Glutamatergic neuron (in vitro differentiated cells): ENCODE data around the gene NPNT. TPM values are rescaled to one million over a fixed set of nuclear protein-coding genes. Genes with fewer than 3 reads are reported as not detected.

Source experiments
- DNase-seq: peaks from one replicate; pipeline ENCODE4 v3.0.0; 2022
- H3K27ac Mint-ChIP-seq: one replicate; pipeline ENCODE4 v1.8.0; 2020; ENCODE audit warnings: mild to moderate bottlenecking, mixed read lengths, inconsistent platforms; ENCODE audit not compliant: unreplicated experiment
- H3K27me3 Mint-ChIP-seq: one replicate; pipeline ENCODE4 v1.8.0; 2020; ENCODE audit warnings: mild to moderate bottlenecking, moderate library complexity, mixed read lengths, inconsistent platforms; ENCODE audit not compliant: unreplicated experiment
- H3K36me3 Mint-ChIP-seq: one replicate; pipeline ENCODE4 v1.8.0; 2020; ENCODE audit warnings: mild to moderate bottlenecking, mixed read lengths, inconsistent platforms; ENCODE audit not compliant: unreplicated experiment
- H3K4me1 Mint-ChIP-seq: one replicate; pipeline ENCODE4 v1.8.0; 2020; ENCODE audit warnings: mild to moderate bottlenecking, low read depth, mixed read lengths, inconsistent platforms; ENCODE audit not compliant: unreplicated experiment
- H3K4me3 Mint-ChIP-seq: one replicate; pipeline ENCODE4 v1.8.0; 2020; ENCODE audit warnings: mild to moderate bottlenecking, mixed read lengths, inconsistent platforms; ENCODE audit not compliant: unreplicated experiment
- H3K9me3 Mint-ChIP-seq: one replicate; pipeline ENCODE4 v1.8.0; 2020; ENCODE audit warnings: mild to moderate bottlenecking, moderate library complexity, mixed read lengths, inconsistent platforms; ENCODE audit not compliant: unreplicated experiment
- CTCF ChIP-seq: fragments of 200-600 bp; sonication (generic); IDR thresholded peaks from one replicate; pipeline ENCODE4 v1.5.0; 2021; ENCODE audit not compliant: partially characterized antibody, unreplicated experiment
- total RNA-seq: library from RNA; stranded (reverse); fragmentation: NEBNext Ultra II Directional; extraction: Animal tissue kit (Norgen Biotek cat#: 25700); gene quantifications from one replicate; pipeline ENCODE4 v1.2.1, GENCODE V29; 2021; ENCODE audit not compliant: unreplicated experiment

NPNT gene
- total RNA-seq, 1 donor from 2014 or later: not detected

- Mint-ChIP-seq H3K27me3 (no peaks in the 10 kb centered on the region), H3K27ac (no peak overlapping the region), H3K4me1 (no peaks in the 10 kb centered on the region), H3K4me3 (no peak overlapping the region), H3K9me3 (peaks cover 2% of the 10 kb centered on the region), H3K36me3 (peaks cover 4% of the 10 kb centered on the region)
- no peak for TF ChIP-seq CTCF
- DNase-seq: no peak
Observed at GRCh38 chr4:105996845-105997244, 101.6 kb downstream of the NPNT start.

- Mint-ChIP-seq H3K27ac (no peak overlapping the region), H3K4me3 (no peak overlapping the region), H3K4me1 (no peaks in the 10 kb centered on the region), H3K36me3 (peaks cover 4% of the 10 kb centered on the region), H3K9me3 (peaks cover 2% of the 10 kb centered on the region), H3K27me3 (no peaks in the 10 kb centered on the region)
- TF ChIP-seq CTCF: no peak
- no peak for DNase-seq
Observed at GRCh38 chr4:105998171-105999063, 103.1 kb downstream of the NPNT start.

GRCh38 chr4:106002994-106003393, 107.7 kb downstream of the NPNT start:
- Mint-ChIP-seq H3K27me3 (no peaks in the 10 kb centered on the region), H3K27ac (no peak overlapping the region), H3K36me3 (no peaks in the 10 kb centered on the region), H3K4me3 (no peak overlapping the region), H3K4me1 (no peaks in the 10 kb centered on the region), H3K9me3 (peaks cover 2% of the 10 kb centered on the region)
- no peak for DNase-seq
- TF ChIP-seq CTCF: no peak

GRCh38 chr4:106010761-106011160, 115.5 kb downstream of the NPNT start:
- Mint-ChIP-seq H3K27me3 (no peaks in the 10 kb centered on the region), H3K36me3 (no peaks in the 10 kb centered on the region)
- TF ChIP-seq CTCF: no peak

GRCh38 chr4:106011387-106011786, 116.1 kb downstream of the NPNT start:
- no peaks in the 10 kb centered on the region for H3K36me3 Mint-ChIP-seq
- no peak overlapping the region for H3K4me3 Mint-ChIP-seq
- H3K27ac Mint-ChIP-seq: no peak overlapping the region
- no peak for TF ChIP-seq CTCF
- H3K27me3 Mint-ChIP-seq: no peaks in the 10 kb centered on the region
- DNase-seq: no peak
- peaks cover 5% of the 10 kb centered on the region for H3K9me3 Mint-ChIP-seq
- no peaks in the 10 kb centered on the region for H3K4me1 Mint-ChIP-seq

More at GRCh38 chr4:106010761-106011160, 115.5 kb downstream of the NPNT start:
- no peak overlapping the region for H3K4me3 Mint-ChIP-seq
- no peak overlapping the region for H3K27ac Mint-ChIP-seq
- peaks cover 5% of the 10 kb centered on the region for H3K9me3 Mint-ChIP-seq
- H3K4me1 Mint-ChIP-seq: no peaks in the 10 kb centered on the region
- DNase-seq: no peak
